ENCODE data around the gene MVB12B.

MVB12B gene

GRCh38 chr9:126296687-126297086 is 29.9 kb upstream of the MVB12B start:
- Histone ChIP-seq H4K91ac (ENCODE audit: low read depth, low read length) (no peak overlapping the region), H3K36me3 (ENCODE audit: control insufficient read depth in 1 of 2, insufficient read depth in 2 of 2, low read length in 2 of 2) (no peaks in the 10 kb centered on the region), H3K4me3 (ENCODE audit: low read depth, low read length) (no peak overlapping the region), H3K18ac (ENCODE audit: low read length) (no peak overlapping the region), H3K27ac (ENCODE audit: low read depth, low read length) (no peak overlapping the region), H3K79me2 (ENCODE audit: control insufficient read depth, insufficient read depth, low read length, poor library complexity) (no peaks in the 10 kb centered on the region), H3K4me2 (ENCODE audit: low read length) (no peak overlapping the region), H2BK120ac (ENCODE audit: insufficient read depth, low read length, poor library complexity) (no peak overlapping the region), H3K4me1 (ENCODE audit: control insufficient read depth in 1 of 2, insufficient read depth in 2 of 2, low read length in 2 of 2) (no peaks in the 10 kb centered on the region), H3K79me1 (ENCODE audit: low read length) (no peaks in the 10 kb centered on the region), H3K14ac (ENCODE audit: low read length) (no peak overlapping the region), H3K9me3 (ENCODE audit: insufficient read depth, low read depth, low read length) (peaks cover 7% of the 10 kb centered on the region), H3K23ac (ENCODE audit: low read length) (no peak overlapping the region), H4K12ac (ENCODE audit: low read depth, low read length) (no peak overlapping the region), H3K9ac (ENCODE audit: low read length) (no peak overlapping the region), H4K8ac (ENCODE audit: low read depth, low read length) (no peak overlapping the region), H3K27me3 (ENCODE audit: insufficient read depth, low read length) (no peaks in the 10 kb centered on the region), H3K4ac (ENCODE audit: low read depth, low read length) (no peak overlapping the region), H2AK5ac (ENCODE audit: low read length) (no peak overlapping the region), H2BK12ac (ENCODE audit: low read length) (no peak overlapping the region), H2BK5ac (ENCODE audit: low read depth, low read length, poor library complexity) (no peak overlapping the region), H2AFZ (ENCODE audit: insufficient read depth, low read length, poor library complexity) (no peak overlapping the region)
- no peak for DNase-seq
- no CpG with 5 or more reads among the region's 6 CpGs for WGBS (ENCODE audit: extremely low coverage, insufficient coverage, insufficient read length)

- no peak overlapping the region for H2BK120ac ChIP-seq (ENCODE audit: insufficient read depth, low read length, poor library complexity)
- no peak overlapping the region for H2AFZ ChIP-seq (ENCODE audit: insufficient read depth, low read length, poor library complexity)
- H3K4me2 ChIP-seq (ENCODE audit: low read length), result no peak overlapping the region
- no peak overlapping the region for H3K9ac ChIP-seq (ENCODE audit: low read length)
- H3K14ac ChIP-seq (ENCODE audit: low read length), result no peak overlapping the region
- DNase-seq, result no peak
- no peak overlapping the region for H2BK12ac ChIP-seq (ENCODE audit: low read length)
- H2AK5ac ChIP-seq (ENCODE audit: low read length), result no peak overlapping the region
- H3K4me3 ChIP-seq (ENCODE audit: low read depth, low read length), result no peak overlapping the region
- no peaks in the 10 kb centered on the region for H3K79me2 ChIP-seq (ENCODE audit: control insufficient read depth, insufficient read depth, low read length, poor library complexity)
- H3K4me1 ChIP-seq (ENCODE audit: control insufficient read depth in 1 of 2, insufficient read depth in 2 of 2, low read length in 2 of 2), result no peaks in the 10 kb centered on the region
- peaks cover 6% of the 10 kb centered on the region for H3K9me3 ChIP-seq (ENCODE audit: insufficient read depth, low read depth, low read length)
- H4K12ac ChIP-seq (ENCODE audit: low read depth, low read length), result no peak overlapping the region
- H3K18ac ChIP-seq (ENCODE audit: low read length), result no peak overlapping the region
- H2BK5ac ChIP-seq (ENCODE audit: low read depth, low read length, poor library complexity), result no peak overlapping the region
- WGBS (ENCODE audit: extremely low coverage, insufficient coverage, insufficient read length), result no CpG with 5 or more reads among the region's 7 CpGs
- no peaks in the 10 kb centered on the region for H3K27me3 ChIP-seq (ENCODE audit: insufficient read depth, low read length)
- no peaks in the 10 kb centered on the region for H3K79me1 ChIP-seq (ENCODE audit: low read length)
- H3K36me3 ChIP-seq (ENCODE audit: control insufficient read depth in 1 of 2, insufficient read depth in 2 of 2, low read length in 2 of 2), result no peaks in the 10 kb centered on the region
- H4K91ac ChIP-seq (ENCODE audit: low read depth, low read length), result no peak overlapping the region
- no peak overlapping the region for H3K27ac ChIP-seq (ENCODE audit: low read depth, low read length)
- no peak overlapping the region for H3K23ac ChIP-seq (ENCODE audit: low read length)
- H4K8ac ChIP-seq (ENCODE audit: low read depth, low read length), result no peak overlapping the region
- no peak overlapping the region for H3K4ac ChIP-seq (ENCODE audit: low read depth, low read length)
These were observed 29.0 kb upstream of the MVB12B start for GRCh38 chr9:126297661-126298060.

DNA sequence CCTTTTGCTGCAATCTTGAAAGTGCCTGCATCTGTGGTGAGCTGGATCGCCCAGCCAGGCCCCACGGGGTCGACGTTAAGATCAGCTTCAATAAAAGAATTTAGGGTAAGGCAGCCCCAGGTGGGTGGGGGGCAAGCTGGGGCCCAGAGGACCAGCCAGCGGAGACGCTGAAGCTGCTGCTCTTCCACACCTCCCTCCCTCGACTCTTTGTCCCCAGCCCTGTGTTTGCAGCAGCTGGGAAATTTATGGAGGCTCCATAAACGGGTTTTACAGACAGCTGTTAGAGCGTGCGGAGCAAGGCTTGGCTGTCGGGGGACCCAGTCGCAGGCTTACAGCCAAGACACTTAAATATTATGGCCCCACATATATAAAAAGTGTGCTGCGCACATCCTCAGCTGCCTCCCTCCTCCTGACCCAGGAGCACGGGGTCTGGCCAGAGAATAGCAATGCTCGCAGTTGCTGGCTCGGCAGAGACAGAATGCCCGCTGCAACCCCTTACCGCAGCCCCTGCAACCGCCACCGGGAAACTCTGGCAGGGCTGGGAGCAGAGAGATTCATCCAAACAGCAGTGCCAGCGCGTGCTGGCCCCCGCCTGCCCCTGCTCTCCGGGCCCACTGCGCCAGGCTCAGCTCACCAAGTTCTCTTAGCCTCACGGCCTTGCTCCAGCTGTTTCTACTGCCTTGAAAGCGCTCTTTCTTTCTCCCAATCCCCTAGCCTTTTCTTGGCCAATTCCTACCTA is 28.4 kb upstream of the MVB12B start:
- no peak overlapping the region for H3K4ac ChIP-seq (ENCODE audit: low read depth, low read length)
- no peak overlapping the region for H4K8ac ChIP-seq (ENCODE audit: low read depth, low read length)
- no peak overlapping the region for H3K14ac ChIP-seq (ENCODE audit: low read length)
- no peak overlapping the region for H2BK120ac ChIP-seq (ENCODE audit: insufficient read depth, low read length, poor library complexity)
- H2AFZ ChIP-seq (ENCODE audit: insufficient read depth, low read length, poor library complexity), result no peak overlapping the region
- no peaks in the 10 kb centered on the region for H3K27me3 ChIP-seq (ENCODE audit: insufficient read depth, low read length)
- no peak overlapping the region for H2BK5ac ChIP-seq (ENCODE audit: low read depth, low read length, poor library complexity)
- H3K4me1 ChIP-seq (ENCODE audit: control insufficient read depth in 1 of 2, insufficient read depth in 2 of 2, low read length in 2 of 2), result no peaks in the 10 kb centered on the region
- no peak overlapping the region for H3K18ac ChIP-seq (ENCODE audit: low read length)
- no peak for DNase-seq
- H3K23ac ChIP-seq (ENCODE audit: low read length), result no peak overlapping the region
- no peak overlapping the region for H3K4me2 ChIP-seq (ENCODE audit: low read length)
- no peak overlapping the region for H3K27ac ChIP-seq (ENCODE audit: low read depth, low read length)
- no peak overlapping the region for H3K9ac ChIP-seq (ENCODE audit: low read length)
- H4K12ac ChIP-seq (ENCODE audit: low read depth, low read length), result no peak overlapping the region
- H2BK12ac ChIP-seq (ENCODE audit: low read length), result no peak overlapping the region
- no peaks in the 10 kb centered on the region for H3K79me2 ChIP-seq (ENCODE audit: control insufficient read depth, insufficient read depth, low read length, poor library complexity)
- no peaks in the 10 kb centered on the region for H3K79me1 ChIP-seq (ENCODE audit: low read length)
- H3K9me3 ChIP-seq (ENCODE audit: insufficient read depth, low read depth, low read length), result peaks cover 1% of the 10 kb centered on the region
- no peak overlapping the region for H2AK5ac ChIP-seq (ENCODE audit: low read length)
- no peak overlapping the region for H3K4me3 ChIP-seq (ENCODE audit: low read depth, low read length)
- no peaks in the 10 kb centered on the region for H3K36me3 ChIP-seq (ENCODE audit: control insufficient read depth in 1 of 2, insufficient read depth in 2 of 2, low read length in 2 of 2)
- no CpG with 5 or more reads among the region's 27 CpGs for WGBS (ENCODE audit: extremely low coverage, insufficient coverage, insufficient read length)
- H4K91ac ChIP-seq (ENCODE audit: low read depth, low read length), result no peak overlapping the region

GRCh38 chr9:126299706-126300276 is 26.8 kb upstream of the MVB12B start:
- H3K18ac ChIP-seq (ENCODE audit: low read length), result no peak overlapping the region
- H2BK12ac ChIP-seq (ENCODE audit: low read length), result no peak overlapping the region
- no peak overlapping the region for H2AK5ac ChIP-seq (ENCODE audit: low read length)
- peaks cover 9% of the 10 kb centered on the region in 2 experiments for H3K4me1 ChIP-seq (ENCODE audit: control insufficient read depth in 1 of 2, insufficient read depth in 2 of 2, low read length in 2 of 2)
- no peak overlapping the region for H3K4me2 ChIP-seq (ENCODE audit: low read length)
- H3K23ac ChIP-seq (ENCODE audit: low read length), result no peak overlapping the region
- DNase-seq, result no peak
- H3K79me1 ChIP-seq (ENCODE audit: low read length), result peaks cover 2% of the 10 kb centered on the region
- no CpG with 5 or more reads among the region's 7 CpGs for WGBS (ENCODE audit: extremely low coverage, insufficient coverage, insufficient read length)
- no peak overlapping the region for H4K91ac ChIP-seq (ENCODE audit: low read depth, low read length)
- peaks cover 1% of the 10 kb centered on the region for H3K9me3 ChIP-seq (ENCODE audit: insufficient read depth, low read depth, low read length)
- no peak overlapping the region for H2BK5ac ChIP-seq (ENCODE audit: low read depth, low read length, poor library complexity)
- H3K14ac ChIP-seq (ENCODE audit: low read length), result no peak overlapping the region
- H4K12ac ChIP-seq (ENCODE audit: low read depth, low read length), result no peak overlapping the region
- H3K4ac ChIP-seq (ENCODE audit: low read depth, low read length), result no peak overlapping the region
- no peak overlapping the region for H3K4me3 ChIP-seq (ENCODE audit: low read depth, low read length)
- no peaks in the 10 kb centered on the region for H3K79me2 ChIP-seq (ENCODE audit: control insufficient read depth, insufficient read depth, low read length, poor library complexity)
- no peaks in the 10 kb centered on the region for H3K36me3 ChIP-seq (ENCODE audit: control insufficient read depth in 1 of 2, insufficient read depth in 2 of 2, low read length in 2 of 2)
- H3K27ac ChIP-seq (ENCODE audit: low read depth, low read length), result no peak overlapping the region
- H2BK120ac ChIP-seq (ENCODE audit: insufficient read depth, low read length, poor library complexity), result no peak overlapping the region
- no peaks in the 10 kb centered on the region for H3K27me3 ChIP-seq (ENCODE audit: insufficient read depth, low read length)
- H4K8ac ChIP-seq (ENCODE audit: low read depth, low read length), result no peak overlapping the region
- H3K9ac ChIP-seq (ENCODE audit: low read length), result no peak overlapping the region
- no peak overlapping the region for H2AFZ ChIP-seq (ENCODE audit: insufficient read depth, low read length, poor library complexity)
